ENCODE measurements around the gene TCEAL2.
"Not testable (repeated sequence)": the region's sequence is repeated elsewhere in the genome, so short reads cannot be mapped to it uniquely, and the experiment has no call there.

TCEAL2 gene

DNA sequence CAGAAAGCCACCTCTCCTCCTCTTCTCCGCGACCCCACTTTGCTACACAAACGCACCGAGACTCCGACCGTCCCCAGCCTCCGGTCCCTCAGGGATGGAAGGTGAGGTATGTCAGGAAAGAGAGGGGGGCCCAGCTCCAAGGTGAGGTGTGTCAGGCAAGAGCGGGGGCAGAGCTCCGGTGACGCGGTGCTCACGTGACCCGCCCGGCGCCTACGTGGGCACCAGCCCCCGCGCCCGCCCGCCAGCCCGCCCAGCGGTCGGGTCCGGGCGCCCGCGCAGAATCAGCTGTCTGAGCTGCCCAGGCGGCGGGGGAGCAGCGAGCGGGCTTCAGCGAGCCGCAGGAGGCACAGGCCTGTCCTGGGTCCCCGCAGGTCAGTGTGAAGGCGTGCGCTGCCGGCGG is at the start of gene TCEAL2:
Gene TCEAL2 (plus strand): TSS at position 244 of the 400 bp plus-strand sequence. CDS start 1,152 bp downstream, outside the sequence.
- peak in 1 of 2 donors; percentile 11 for DNase-seq (ENCODE audit: low read depth in 2 of 2)

GRCh38 chrX:102077426-102077825 is 48.1 kb upstream of the TCEAL2 start:
- DNase-seq (ENCODE audit: low read depth in 2 of 2): no peak

DNA sequence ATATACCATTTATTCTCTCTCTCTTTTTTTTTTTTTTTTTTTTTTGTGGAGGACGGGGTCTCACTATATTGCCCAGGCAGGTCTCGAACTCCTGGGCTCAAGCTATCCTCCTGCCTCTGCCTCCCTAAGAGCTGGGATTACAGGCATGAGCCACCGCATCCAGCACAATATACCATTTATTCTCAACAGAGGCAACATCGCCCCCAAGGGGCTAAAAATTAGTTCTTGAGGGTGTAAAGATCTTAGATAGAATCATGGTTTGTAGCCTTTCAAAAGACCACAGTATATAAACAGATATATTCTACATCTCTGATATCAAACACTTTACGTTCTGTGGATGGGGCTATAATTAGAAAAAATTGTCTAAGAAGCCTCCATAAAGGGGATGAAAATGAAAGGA is 39.8 kb upstream of the TCEAL2 start:
- no peak for DNase-seq (ENCODE audit: low read depth in 2 of 2)

- DNase-seq (ENCODE audit: low read depth in 2 of 2): no peak
Observed at GRCh38 chrX:102113367-102113766, 12.1 kb upstream of the TCEAL2 start.

- no peak for DNase-seq (ENCODE audit: low read depth in 2 of 2)
Observed at GRCh38 chrX:102115748-102116147, 9.7 kb upstream of the TCEAL2 start.

DNA sequence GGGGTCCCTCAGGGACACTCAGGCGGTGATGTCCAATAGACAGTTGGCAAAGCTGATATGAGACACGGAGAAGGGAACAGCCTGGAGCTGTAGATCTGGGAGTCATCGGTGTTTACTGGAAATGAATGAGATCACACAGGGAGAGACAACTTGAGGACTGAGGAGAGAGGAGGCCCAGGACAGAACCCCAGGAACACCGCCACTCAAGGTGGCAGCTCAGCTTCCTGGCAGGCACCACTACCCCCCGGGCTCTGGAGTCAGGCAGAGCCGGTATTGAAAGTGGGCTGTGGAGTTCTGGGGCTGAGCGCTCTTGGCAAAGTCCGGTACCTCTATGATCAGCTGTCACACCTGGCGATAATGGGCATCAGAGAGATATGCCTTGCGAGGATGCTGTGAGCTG is 465 bp upstream of the TCEAL2 start:
- DNase-seq (ENCODE audit: low read depth in 2 of 2): not testable (repeated sequence)

GRCh38 chrX:102126080-102126818 is 770 bp downstream of the TCEAL2 start:
- not testable (repeated sequence) for DNase-seq (ENCODE audit: low read depth in 2 of 2)

DNA sequence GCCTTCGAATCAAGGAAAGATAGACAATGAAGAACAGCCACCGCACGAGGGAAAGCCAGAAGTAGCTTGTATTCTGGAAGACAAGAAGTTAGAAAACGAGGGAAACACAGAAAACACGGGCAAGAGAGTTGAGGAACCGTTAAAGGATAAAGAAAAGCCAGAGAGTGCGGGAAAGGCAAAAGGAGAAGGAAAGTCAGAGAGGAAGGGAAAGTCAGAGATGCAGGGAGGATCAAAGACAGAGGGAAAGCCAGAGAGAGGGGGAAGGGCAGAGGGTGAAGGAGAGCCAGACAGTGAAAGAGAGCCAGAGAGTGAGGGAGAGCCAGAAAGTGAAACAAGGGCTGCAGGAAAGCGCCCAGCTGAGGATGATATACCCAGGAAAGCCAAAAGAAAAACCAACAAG is 1.4 kb downstream of the TCEAL2 start:
- DNase-seq (ENCODE audit: low read depth in 2 of 2): no peak

DNA sequence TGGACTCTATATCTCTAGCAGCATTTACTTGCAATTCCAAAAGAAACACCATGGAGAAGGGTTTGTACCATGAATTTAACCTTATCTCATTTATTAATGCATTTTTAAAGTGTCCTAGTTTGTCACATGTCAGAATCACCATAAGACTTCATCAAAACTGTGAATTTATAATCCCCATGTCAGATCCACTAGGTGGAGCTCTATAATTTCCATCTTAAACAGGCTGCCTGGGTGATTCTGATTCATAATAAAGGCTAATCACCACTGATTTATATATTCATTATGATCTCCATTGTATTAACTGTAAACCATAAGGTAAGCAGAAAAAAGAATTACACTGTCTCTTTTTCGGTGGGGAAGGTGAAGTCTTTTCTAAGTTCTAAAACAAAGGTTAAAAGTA is 4.0 kb downstream of the TCEAL2 start:
- no peak for DNase-seq (ENCODE audit: low read depth in 2 of 2)

- no peak for DNase-seq (ENCODE audit: low read depth in 2 of 2)
Observed at GRCh38 chrX:102138064-102138463, 12.6 kb downstream of the TCEAL2 start.

DNA sequence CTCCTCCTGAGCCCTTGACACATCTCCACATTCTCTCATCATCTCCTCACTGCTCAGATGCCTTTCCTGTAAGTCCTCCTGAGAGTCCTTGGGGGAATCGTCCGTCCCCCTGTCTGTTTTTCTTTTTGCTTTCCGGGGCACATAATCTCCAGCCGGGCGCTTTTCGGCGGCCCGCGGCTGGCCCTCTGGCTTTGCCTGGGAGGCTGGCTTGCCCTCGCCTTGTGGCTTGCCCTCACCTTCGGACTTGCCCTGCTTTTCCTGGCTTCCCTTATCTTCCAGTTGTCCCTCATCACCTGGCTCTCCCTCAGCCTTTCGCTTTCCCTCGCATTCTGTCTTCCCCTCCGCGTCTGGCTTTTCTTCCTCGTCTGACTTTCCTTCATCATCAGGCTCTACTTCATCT is 15.4 kb downstream of the TCEAL2 start:
- DNase-seq (ENCODE audit: low read depth in 2 of 2): not testable (repeated sequence)

DNA sequence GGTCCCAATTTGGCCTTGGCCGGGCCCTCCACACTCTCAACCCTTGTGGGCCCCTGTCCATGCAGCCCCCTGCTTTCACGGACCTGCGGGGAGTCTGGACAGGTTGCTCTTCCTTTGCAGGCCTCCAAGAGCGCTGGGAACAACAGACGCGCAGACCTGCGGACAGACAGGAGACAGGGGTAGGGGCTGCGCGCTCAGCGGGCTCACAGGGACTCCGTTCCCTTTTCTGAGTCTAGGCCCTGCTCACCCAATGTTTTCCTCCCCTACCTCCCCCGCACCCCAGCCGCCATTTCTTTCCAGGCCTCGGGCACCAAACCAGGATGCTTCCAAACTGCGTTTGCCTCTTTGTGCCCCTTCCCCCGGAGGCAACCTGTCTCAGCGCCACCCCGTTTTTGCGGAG is 16.2 kb downstream of the TCEAL2 start:
- not testable (repeated sequence) for DNase-seq (ENCODE audit: low read depth in 2 of 2)

DNA sequence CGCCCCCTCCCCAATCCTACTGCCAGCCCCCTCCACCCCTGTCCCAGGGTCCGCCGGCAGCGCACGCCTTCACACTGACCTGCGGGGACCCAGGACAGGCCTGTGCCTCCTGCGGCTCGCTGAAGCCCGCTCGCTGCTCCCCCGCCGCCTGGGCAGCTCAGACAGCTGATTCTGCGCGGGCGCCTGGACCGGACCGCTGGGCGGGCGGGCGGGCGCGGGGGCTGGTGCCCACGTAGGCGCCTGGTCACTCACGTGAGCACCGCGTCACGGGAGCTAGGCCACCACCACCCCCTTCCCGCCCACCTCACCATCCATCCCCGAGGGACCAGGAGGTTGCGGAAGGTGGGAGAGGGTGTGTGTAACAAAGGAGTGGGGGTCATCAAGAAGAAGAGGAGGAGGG is 16.8 kb downstream of the TCEAL2 start, which contains the start of gene TCEAL6:
Gene TCEAL6 (minus strand): TSS at position 208 of the 400 bp plus-strand sequence.
- DNase-seq (ENCODE audit: low read depth in 2 of 2): not testable (repeated sequence)

DNA sequence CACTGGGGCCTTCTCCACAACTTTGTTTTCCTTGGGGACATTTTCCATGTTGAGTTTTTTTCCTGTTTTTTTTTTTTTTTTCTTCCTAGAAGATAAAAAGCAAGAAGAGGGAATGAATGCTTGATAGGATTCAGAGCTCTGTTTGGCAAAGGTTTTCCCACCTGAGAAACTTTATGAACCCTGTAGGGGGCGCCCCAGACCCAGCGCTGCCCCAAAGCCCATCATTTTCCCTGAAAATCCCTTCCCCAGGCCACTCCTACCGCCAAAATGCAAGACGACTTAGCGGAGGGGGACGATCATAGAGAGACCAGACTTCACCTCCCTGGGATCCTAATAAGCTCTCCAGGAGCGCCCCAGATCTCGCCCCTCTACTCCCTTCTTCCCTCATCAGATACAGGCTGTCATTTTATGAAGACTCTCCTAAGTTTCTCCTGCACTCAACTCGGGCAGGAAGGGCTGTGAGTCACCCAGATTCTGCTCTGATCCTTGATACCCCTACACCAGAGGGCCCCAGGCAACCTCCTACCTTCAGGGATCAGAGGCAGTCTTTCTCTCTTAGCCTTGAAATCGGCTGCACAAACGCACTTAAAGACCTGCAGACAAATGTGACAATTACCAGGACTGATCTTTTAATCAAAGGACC is 28.9 kb downstream of the TCEAL2 start:
- DNase-seq (ENCODE audit: low read depth in 2 of 2): no peak

GRCh38 chrX:102154900-102155805 is 29.7 kb downstream of the TCEAL2 start:
- DNase-seq (ENCODE audit: low read depth in 2 of 2): no peak

- DNase-seq (ENCODE audit: low read depth in 2 of 2): peak; percentile 7 to 39
Observed at GRCh38 chrX:102155806-102156179, 30.3 kb downstream of the TCEAL2 start, which contains the start of gene BEX5. Gene BEX5 (minus strand): TSS chrX:102155977. CDS start chrX:102154265, 1,712 bp downstream.

All from stimulated activated CD8-positive, alpha-beta memory T cell treated with anti-CD3 and anti-CD28 coated beads, Interleukin-7, amount 100 ng/mL, for 4 hours (primary cell).